Small intestine (tissue), 7 donors: ENCODE data around the gene PDGFD. TPM values are rescaled to one million over a fixed set of nuclear protein-coding genes. Genes with fewer than 3 reads are reported as not detected.

Experiments
- DNase-seq, 2 donors: peaks; one replicate each; pipeline versions ENCODE4 v3.0.0 to v3.0.0-alpha.2; 2013
- FAIRE-seq: peaks from 2 replicates; lab custom pipeline; 2012; peaks lifted over from hg19 to GRCh38; lab: Jason Lieb, UNC
- H3K27ac ChIP-seq, 3 donors: one replicate each; pipeline ENCODE4 v1.5.1; 2013; ENCODE audit warnings: low read length in 2 of 3, mild to moderate bottlenecking in 2 of 3, control low read depth in 1 of 3, inconsistent platforms in 1 of 3, low read depth in 1 of 3, moderate library complexity in 1 of 3
- H3K27me3 ChIP-seq, 3 donors: one replicate each; pipeline ENCODE4 v1.6.1; 2013; ENCODE audit warnings: low read length in 3 of 3, inconsistent platforms in 1 of 3; ENCODE audit not compliant: control insufficient read depth in 3 of 3, insufficient read depth in 3 of 3
- H3K36me3 ChIP-seq, 3 donors: one replicate each; pipeline ENCODE4 v1.6.1; 2013; ENCODE audit warnings: low read length in 3 of 3, inconsistent platforms in 1 of 3, low read depth in 1 of 3, mild to moderate bottlenecking in 1 of 3, moderate library complexity in 1 of 3; ENCODE audit not compliant: control insufficient read depth in 3 of 3, insufficient read depth in 2 of 3
- H3K4me1 ChIP-seq, 3 donors: one replicate each; pipeline ENCODE4 v1.6.1; 2013; ENCODE audit warnings: low read length in 2 of 3, inconsistent platforms in 1 of 3, low read depth in 1 of 3, mild to moderate bottlenecking in 1 of 3, moderate library complexity in 1 of 3; ENCODE audit not compliant: control insufficient read depth in 3 of 3, insufficient read depth in 2 of 3
- H3K4me3 ChIP-seq, 3 donors: one replicate each; pipeline ENCODE4 v1.5.1; 2013; ENCODE audit warnings: low read length in 3 of 3, control low read depth in 1 of 3, inconsistent platforms in 1 of 3, low read depth in 1 of 3, mild to moderate bottlenecking in 1 of 3, moderate library complexity in 1 of 3
- H3K9me3 ChIP-seq, 2 donors: one replicate each; pipeline ENCODE4 v1.6.1; 2013; ENCODE audit warnings: low read depth in 1 of 2, low read length in 1 of 2; ENCODE audit not compliant: control insufficient read depth in 2 of 2, insufficient read depth in 1 of 2
- WGBS, 3 donors: extraction: QIAGEN DNeasy Blood & Tissue Kit; methylation state at CpG; one replicate each; pipeline ENCODE4 v1.1.7; 2013; 5-methylcytosine and 5-hydroxymethylcytosine counted together
- polyA plus RNA-seq, 4 donors: library from polyadenylated mRNA; stranded (reverse) in 3 of 4; unstranded in 1 of 4; fragments of 200-250 nt in 3 of 4; fragments of 120-200 nt in 1 of 4; gene quantifications; one replicate each; pipeline versions ENCODE4 v1.2.1 to v1.2.3, GENCODE V29; 2013
- donor health status: healthy with polysubstance abuse.
- donor health status: control.
- donor health status: control.
- donor health status: Bipolar disorder and iron deficiency.
- donor health status: healthy.

The PDGFD gene
- polyA plus RNA-seq, 4 donors, result 0.81 to 20.0 (median 3.5) TPM; not detected in 1

- Histone ChIP-seq H3K4me1 (no peaks in the 10 kb centered on the region), H3K36me3 (no peaks in the 10 kb centered on the region), H3K27ac (no peak overlapping the region), H3K27me3 (no peaks in the 10 kb centered on the region), H3K4me3 (no peak overlapping the region), H3K9me3 (peaks cover 0 to 3% of the 10 kb centered on the region in 2 donors)
- no peak for DNase-seq
- FAIRE-seq, result no peak
Observed at GRCh38 chr11:104152941-104153505, 10.9 kb downstream of the PDGFD start.

GRCh38 chr11:104151404-104152204, 12.3 kb downstream of the PDGFD start:
- Histone ChIP-seq H3K4me1 (no peaks in the 10 kb centered on the region), H3K9me3 (peaks cover 0 to 3% of the 10 kb centered on the region in 2 donors), H3K36me3 (no peaks in the 10 kb centered on the region), H3K27me3 (no peaks in the 10 kb centered on the region), H3K27ac (no peak overlapping the region), H3K4me3 (no peak overlapping the region)
- FAIRE-seq (no peak), DNase-seq (no peak)
- 63 to 81% (median 66%) methylated on average over 8 of the region's 8 CpGs for WGBS, 3 donors

- H3K27me3 ChIP-seq, result no peaks in the 10 kb centered on the region
- no peak for DNase-seq
- 57 to 70% (median 69%) methylated on average over 2 of the region's 2 CpGs for WGBS, 3 donors
- H3K4me3 ChIP-seq, result no peak overlapping the region
- H3K9me3 ChIP-seq, result peaks cover 0 to 3% of the 10 kb centered on the region in 2 donors
- no peaks in the 10 kb centered on the region for H3K36me3 ChIP-seq
- no peak overlapping the region for H3K27ac ChIP-seq
- FAIRE-seq, result no peak
- H3K4me1 ChIP-seq, result no peaks in the 10 kb centered on the region
Observed at GRCh38 chr11:104148706-104149105, 15.2 kb downstream of the PDGFD start.

- Histone ChIP-seq H3K4me3 (no peak overlapping the region), H3K4me1 (no peaks in the 10 kb centered on the region), H3K9me3 (peaks cover 0 to 3% of the 10 kb centered on the region in 2 donors), H3K27ac (no peak overlapping the region), H3K27me3 (no peaks in the 10 kb centered on the region), H3K36me3 (no peaks in the 10 kb centered on the region)
- FAIRE-seq (no peak), DNase-seq (no peak)
- WGBS, 3 donors, result 72 to 76% (median 76%) methylated on average over 2 of the region's 2 CpGs
Observed at GRCh38 chr11:104148074-104148473, 15.9 kb downstream of the PDGFD start.

- WGBS, 3 donors, result 59 to 74% (median 64%) methylated on average over 3 of the region's 3 CpGs
- no peak for DNase-seq
- Histone ChIP-seq H3K27me3 (no peaks in the 10 kb centered on the region), H3K9me3 (peaks cover 0 to 3% of the 10 kb centered on the region in 2 donors), H3K27ac (no peak overlapping the region), H3K4me3 (no peak overlapping the region), H3K36me3 (no peaks in the 10 kb centered on the region), H3K4me1 (no peaks in the 10 kb centered on the region)
- FAIRE-seq, result no peak
Observed at GRCh38 chr11:104146943-104147342, 17.0 kb downstream of the PDGFD start.

- FAIRE-seq (no peak), DNase-seq (no peak)
- H3K4me1 ChIP-seq, result no peaks in the 10 kb centered on the region
- H3K9me3 ChIP-seq, result peaks cover 0 to 3% of the 10 kb centered on the region in 2 donors
- H3K4me3 ChIP-seq, result no peak overlapping the region
- no peaks in the 10 kb centered on the region for H3K27me3 ChIP-seq
- H3K27ac ChIP-seq, result no peak overlapping the region
- WGBS, 3 donors, result 62 to 78% (median 68%) methylated on average over 3 of the region's 3 CpGs
- H3K36me3 ChIP-seq, result no peaks in the 10 kb centered on the region
Observed at GRCh38 chr11:104146421-104146820, 17.5 kb downstream of the PDGFD start.

GRCh38 chr11:104145062-104145461, 18.9 kb downstream of the PDGFD start:
- Histone ChIP-seq H3K4me1 (no peaks in the 10 kb centered on the region), H3K27me3 (no peaks in the 10 kb centered on the region), H3K36me3 (no peaks in the 10 kb centered on the region), H3K9me3 (no peaks in the 10 kb centered on the region), H3K4me3 (no peak overlapping the region), H3K27ac (no peak overlapping the region)
- WGBS, 3 donors, result 81 to 90% (median 89%) methylated on average over 3 of the region's 3 CpGs
- FAIRE-seq (no peak), DNase-seq (no peak)

- no peak for FAIRE-seq
- Histone ChIP-seq H3K4me1 (no peaks in the 10 kb centered on the region), H3K4me3 (no peak overlapping the region), H3K9me3 (no peaks in the 10 kb centered on the region), H3K27ac (no peak overlapping the region), H3K36me3 (no peaks in the 10 kb centered on the region), H3K27me3 (no peaks in the 10 kb centered on the region)
- 89 to 92% (median 90%) methylated on average over 6 of the region's 6 CpGs for WGBS, 3 donors
- DNase-seq, result no peak
Observed at GRCh38 chr11:104142698-104143097, 21.2 kb downstream of the PDGFD start.
